Measurements from ENCODE around the gene SCIN.
"Not testable (repeated sequence)": the region's sequence is repeated elsewhere in the genome, so short reads cannot be mapped to it uniquely, and the experiment has no call there.

SCIN gene

GRCh38 chr7:12690041-12690878, 119.7 kb downstream of the SCIN start:
- no peak for DNase-seq

- not testable (repeated sequence) for DNase-seq
Observed at GRCh38 chr7:12691388-12691787, 120.9 kb downstream of the SCIN start.

- no peak for DNase-seq
Observed at GRCh38 chr7:12692035-12692434, 121.5 kb downstream of the SCIN start.

GRCh38 chr7:12692479-12693259, 122.1 kb downstream of the SCIN start:
- no peak for DNase-seq

- DNase-seq, result no peak
Observed at GRCh38 chr7:12694817-12695216, 124.3 kb downstream of the SCIN start.

- DNase-seq, result no peak
Observed at GRCh38 chr7:12695965-12696364, 125.4 kb downstream of the SCIN start.

GRCh38 chr7:12699299-12699698, 128.8 kb downstream of the SCIN start:
- no peak for DNase-seq

- no peak for DNase-seq
Observed at GRCh38 chr7:12701433-12701832, 130.9 kb downstream of the SCIN start.

- no peak for DNase-seq
Observed at GRCh38 chr7:12703881-12704280, 133.4 kb downstream of the SCIN start.

GRCh38 chr7:12705878-12706277, 135.4 kb downstream of the SCIN start:
- no peak for DNase-seq

GRCh38 chr7:12706900-12707536, 136.5 kb downstream of the SCIN start:
- no peak for DNase-seq

GRCh38 chr7:12708314-12708713, 137.8 kb downstream of the SCIN start:
- DNase-seq, result no peak

Measured in NK-92 treated with Interleukin-12 subunit alpha and Interleukin-12 subunit beta, amount 100 ng/mL, for 24 hours (cell line).